ENCODE data around the gene SHH. TPM values are rescaled to one million over a fixed set of nuclear protein-coding genes. Genes with fewer than 3 reads are reported as not detected.
A peak's percentile ranks its signal among the peaks of the same experiment; 100 is the strongest.

The SHH gene
- total and polyA plus RNA-seq, 5 donors from 2014 or later, result 0.06 to 0.32 TPM; not detected in 3

DNA sequence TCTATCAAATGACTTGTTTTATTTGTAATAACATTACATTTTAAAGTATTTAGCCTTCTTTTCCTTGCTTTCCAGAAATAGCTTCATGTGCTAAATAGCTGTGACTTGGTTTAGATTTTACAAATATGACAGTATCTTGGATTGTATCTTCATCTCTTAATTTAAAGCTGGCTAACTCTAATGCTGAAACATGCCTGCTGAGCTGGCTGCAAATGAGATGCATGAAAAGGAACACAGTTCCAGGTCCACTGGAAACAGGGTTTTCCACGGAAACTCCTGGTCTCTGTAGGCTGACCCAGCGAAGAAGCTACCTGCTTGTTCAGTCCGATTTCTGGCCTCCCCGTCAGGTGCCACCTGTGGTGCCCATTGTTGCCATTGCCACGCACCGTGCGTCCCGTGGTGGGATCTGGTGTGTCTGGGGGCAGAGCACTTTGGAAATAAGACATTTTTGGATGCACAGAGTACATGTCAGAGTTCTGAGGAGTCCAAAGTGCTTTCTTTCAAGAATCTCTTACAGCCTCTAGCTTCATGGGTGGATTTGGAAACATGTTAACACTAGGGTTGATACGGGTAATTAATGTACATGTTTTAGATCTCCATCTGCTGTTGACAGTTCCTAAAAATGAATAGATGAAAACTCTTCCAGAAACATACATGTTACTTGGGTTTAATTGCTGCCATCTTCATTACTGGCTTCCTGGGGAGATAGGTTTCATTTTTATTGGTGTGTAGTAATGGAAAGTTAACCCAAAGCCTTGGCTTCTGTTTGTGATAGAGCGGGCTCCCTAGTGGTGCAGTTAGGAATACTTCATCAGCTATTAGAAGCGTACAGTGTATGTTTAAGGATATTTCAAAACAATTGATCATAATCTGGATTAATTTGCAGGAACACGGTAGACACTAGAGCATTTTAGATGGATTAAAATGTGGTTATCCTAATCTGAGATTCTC, 45.0 kb downstream of the SHH start:
- H3K9me3 Mint-ChIP-seq, result no peaks in the 10 kb centered on the region
- H3K27ac ChIP-seq (ENCODE audit: insufficient read depth, low read length, poor library complexity, severe bottlenecking), result no peak overlapping the region
- no peak for DNase-seq
- peaks cover 59% of the 10 kb centered on the region for H3K36me3 ChIP-seq (ENCODE audit: control insufficient read depth, insufficient read depth, low read length)
- no peaks in the 10 kb centered on the region for H3K27me3 Mint-ChIP-seq
- H3K27ac Mint-ChIP-seq, result peak overlapping the region in 1 of 3 donors; percentile 18
- peak overlapping the region in 1 of 4 donors; percentile 7 for H3K4me3 Mint-ChIP-seq
- peaks cover 17% of the 10 kb centered on the region for H3K36me3 Mint-ChIP-seq
- peaks cover 24 to 39% (median 33%) of the 10 kb centered on the region in 4 donors for H3K4me1 Mint-ChIP-seq
- no peaks in the 10 kb centered on the region for H3K27me3 ChIP-seq (ENCODE audit: control insufficient read depth, insufficient read depth, low read length)
- peaks cover 25% of the 10 kb centered on the region for H3K4me1 ChIP-seq (ENCODE audit: control insufficient read depth, insufficient read depth, low read length, poor library complexity, severe bottlenecking)
- ATAC-seq (ENCODE audit: low read depth in 2 of 2), result no peak
- no peak overlapping the region for H3K4me3 ChIP-seq (ENCODE audit: low read depth, low read length)
- H3K9me3 ChIP-seq (ENCODE audit: control insufficient read depth in 2 of 2, low read length in 2 of 2), result no peaks in the 10 kb centered on the region

DNA sequence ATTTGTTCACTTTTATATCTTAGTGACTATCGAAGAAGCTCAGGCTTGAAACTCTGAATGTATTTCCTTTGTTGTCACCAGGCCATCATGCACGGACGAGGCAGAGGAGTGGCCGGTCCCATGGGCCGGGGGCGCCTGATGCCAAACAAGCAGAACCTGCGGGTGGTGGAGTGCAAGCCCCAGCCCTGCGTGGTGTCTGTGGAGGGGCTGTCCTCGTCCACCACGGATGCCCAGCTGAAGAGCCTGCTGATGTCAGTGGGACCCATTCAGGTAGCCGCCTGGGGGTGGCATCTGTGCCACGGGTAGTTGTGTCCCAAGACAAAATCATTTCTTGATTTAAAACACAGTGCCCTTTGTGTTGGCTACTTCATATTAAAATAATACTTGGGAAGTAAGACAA, 45.9 kb downstream of the SHH start:
- no peak overlapping the region for H3K27ac Mint-ChIP-seq
- H3K4me1 Mint-ChIP-seq, result peaks cover 24 to 47% (median 40%) of the 10 kb centered on the region in 4 donors
- no peak overlapping the region for H3K27ac ChIP-seq (ENCODE audit: insufficient read depth, low read length, poor library complexity, severe bottlenecking)
- H3K4me3 ChIP-seq (ENCODE audit: low read depth, low read length), result no peak overlapping the region
- DNase-seq (no peak), ATAC-seq (ENCODE audit: low read depth in 2 of 2) (no peak)
- peaks cover 26% of the 10 kb centered on the region for H3K4me1 ChIP-seq (ENCODE audit: control insufficient read depth, insufficient read depth, low read length, poor library complexity, severe bottlenecking)
- peaks cover 53% of the 10 kb centered on the region for H3K36me3 ChIP-seq (ENCODE audit: control insufficient read depth, insufficient read depth, low read length)
- no peaks in the 10 kb centered on the region for H3K27me3 Mint-ChIP-seq
- H3K9me3 Mint-ChIP-seq, result no peaks in the 10 kb centered on the region
- no peaks in the 10 kb centered on the region for H3K9me3 ChIP-seq (ENCODE audit: control insufficient read depth in 2 of 2, low read length in 2 of 2)
- H3K27me3 ChIP-seq (ENCODE audit: control insufficient read depth, insufficient read depth, low read length), result no peaks in the 10 kb centered on the region
- no peak overlapping the region for H3K4me3 Mint-ChIP-seq
- H3K36me3 Mint-ChIP-seq, result peaks cover 16% of the 10 kb centered on the region

- peaks cover 16% of the 10 kb centered on the region for H3K36me3 Mint-ChIP-seq
- H3K27ac ChIP-seq (ENCODE audit: insufficient read depth, low read length, poor library complexity, severe bottlenecking), result no peak overlapping the region
- peaks cover 50% of the 10 kb centered on the region for H3K36me3 ChIP-seq (ENCODE audit: control insufficient read depth, insufficient read depth, low read length)
- H3K4me3 ChIP-seq (ENCODE audit: low read depth, low read length), result no peak overlapping the region
- peaks cover 24 to 54% (median 45%) of the 10 kb centered on the region in 4 donors for H3K4me1 Mint-ChIP-seq
- H3K4me3 Mint-ChIP-seq, result no peak overlapping the region
- peaks cover 26% of the 10 kb centered on the region for H3K4me1 ChIP-seq (ENCODE audit: control insufficient read depth, insufficient read depth, low read length, poor library complexity, severe bottlenecking)
- no peak for DNase-seq
- peak overlapping the region in 1 of 3 donors; percentile 48 for H3K27ac Mint-ChIP-seq
- H3K27me3 ChIP-seq (ENCODE audit: control insufficient read depth, insufficient read depth, low read length), result no peaks in the 10 kb centered on the region
- no peaks in the 10 kb centered on the region for H3K9me3 ChIP-seq (ENCODE audit: control insufficient read depth in 2 of 2, low read length in 2 of 2)
- ATAC-seq (ENCODE audit: low read depth in 2 of 2), result no peak
- no peaks in the 10 kb centered on the region for H3K9me3 Mint-ChIP-seq
- H3K27me3 Mint-ChIP-seq, result no peaks in the 10 kb centered on the region
Measured at GRCh38 chr7:155765458-155765857, 46.8 kb downstream of the SHH start.

GRCh38 chr7:155764438-155764793, 47.8 kb downstream of the SHH start:
- ATAC-seq (ENCODE audit: low read depth in 2 of 2) (peak; percentile 50 to 53), DNase-seq (peak in 2 of 3 donors; percentile 26 to 73)
- no peaks in the 10 kb centered on the region for H3K27me3 Mint-ChIP-seq
- peaks cover 24 to 53% (median 47%) of the 10 kb centered on the region in 4 donors for H3K4me1 Mint-ChIP-seq
- peaks cover 26% of the 10 kb centered on the region for H3K4me1 ChIP-seq (ENCODE audit: control insufficient read depth, insufficient read depth, low read length, poor library complexity, severe bottlenecking)
- H3K9me3 ChIP-seq (ENCODE audit: control insufficient read depth in 2 of 2, low read length in 2 of 2), result no peaks in the 10 kb centered on the region
- H3K4me3 Mint-ChIP-seq, result peak overlapping the region; percentile 55 to 81 (median 75)
- H3K27ac Mint-ChIP-seq, result peak overlapping the region; percentile 71 to 96 (median 91)
- peak overlapping the region; percentile 49 for H3K4me3 ChIP-seq (ENCODE audit: low read depth, low read length)
- peaks cover 48% of the 10 kb centered on the region for H3K36me3 ChIP-seq (ENCODE audit: control insufficient read depth, insufficient read depth, low read length)
- H3K36me3 Mint-ChIP-seq, result peaks cover 13% of the 10 kb centered on the region
- peak overlapping the region; percentile 74 for H3K27ac ChIP-seq (ENCODE audit: insufficient read depth, low read length, poor library complexity, severe bottlenecking)
- no peaks in the 10 kb centered on the region for H3K27me3 ChIP-seq (ENCODE audit: control insufficient read depth, insufficient read depth, low read length)
- H3K9me3 Mint-ChIP-seq, result no peaks in the 10 kb centered on the region

GRCh38 chr7:155763691-155764437, 48.4 kb downstream of the SHH start:
- Histone ChIP-seq H3K27ac (ENCODE audit: insufficient read depth, low read length, poor library complexity, severe bottlenecking) (peak overlapping the region; percentile 74), H3K4me3 (ENCODE audit: low read depth, low read length) (peak overlapping the region; percentile 52), H3K4me1 (ENCODE audit: control insufficient read depth, insufficient read depth, low read length, poor library complexity, severe bottlenecking) (peaks cover 26% of the 10 kb centered on the region), H3K27me3 (ENCODE audit: control insufficient read depth, insufficient read depth, low read length) (no peaks in the 10 kb centered on the region), H3K36me3 (ENCODE audit: control insufficient read depth, insufficient read depth, low read length) (peaks cover 42% of the 10 kb centered on the region), H3K9me3 (ENCODE audit: control insufficient read depth in 2 of 2, low read length in 2 of 2) (no peaks in the 10 kb centered on the region)
- DNase-seq (peak; percentile 12 to 82 (median 31)), ATAC-seq (ENCODE audit: low read depth in 2 of 2) (peak; percentile 76 to 82)
- Mint-ChIP-seq H3K36me3 (peaks cover 14% of the 10 kb centered on the region), H3K4me1 (peaks cover 24 to 54% (median 47%) of the 10 kb centered on the region in 4 donors), H3K27ac (peak overlapping the region; percentile 71 to 96 (median 91)), H3K9me3 (no peaks in the 10 kb centered on the region), H3K4me3 (peak overlapping the region; percentile 55 to 81 (median 75)), H3K27me3 (no peaks in the 10 kb centered on the region)

DNA sequence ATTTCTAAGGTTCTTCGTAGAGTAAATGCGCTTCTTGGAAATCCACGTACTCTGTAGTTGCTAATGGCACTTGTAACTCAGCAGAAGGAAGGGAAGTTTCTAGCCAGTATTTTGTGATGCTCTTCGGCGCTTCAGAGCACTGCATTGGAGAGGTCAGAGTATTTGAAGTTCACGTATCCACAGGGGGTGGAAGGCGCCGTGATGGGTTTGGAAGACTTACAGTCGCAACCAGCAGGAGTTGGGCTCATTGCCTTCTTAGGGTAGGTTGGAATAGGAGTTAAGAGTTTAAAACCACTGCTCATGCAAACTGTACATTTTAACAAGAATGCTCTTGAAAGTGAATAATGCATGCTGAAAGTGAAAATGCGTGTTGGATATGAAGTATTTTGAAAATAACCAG, 49.1 kb downstream of the SHH start:
- DNase-seq (no peak), ATAC-seq (ENCODE audit: low read depth in 2 of 2) (no peak)
- Mint-ChIP-seq H3K4me1 (peaks cover 21 to 54% (median 43%) of the 10 kb centered on the region in 4 donors), H3K4me3 (peak overlapping the region; percentile 27 to 81 (median 67)), H3K9me3 (no peaks in the 10 kb centered on the region), H3K27ac (peak overlapping the region in 2 of 3 donors; percentile 48 to 96), H3K27me3 (no peaks in the 10 kb centered on the region), H3K36me3 (peaks cover 12% of the 10 kb centered on the region)
- Histone ChIP-seq H3K4me3 (ENCODE audit: low read depth, low read length) (peak overlapping the region; percentile 52), H3K36me3 (ENCODE audit: control insufficient read depth, insufficient read depth, low read length) (peaks cover 47% of the 10 kb centered on the region), H3K27me3 (ENCODE audit: control insufficient read depth, insufficient read depth, low read length) (no peaks in the 10 kb centered on the region), H3K27ac (ENCODE audit: insufficient read depth, low read length, poor library complexity, severe bottlenecking) (peak overlapping the region; percentile 74), H3K9me3 (ENCODE audit: control insufficient read depth in 2 of 2, low read length in 2 of 2) (no peaks in the 10 kb centered on the region), H3K4me1 (ENCODE audit: control insufficient read depth, insufficient read depth, low read length, poor library complexity, severe bottlenecking) (peaks cover 26% of the 10 kb centered on the region)

DNA sequence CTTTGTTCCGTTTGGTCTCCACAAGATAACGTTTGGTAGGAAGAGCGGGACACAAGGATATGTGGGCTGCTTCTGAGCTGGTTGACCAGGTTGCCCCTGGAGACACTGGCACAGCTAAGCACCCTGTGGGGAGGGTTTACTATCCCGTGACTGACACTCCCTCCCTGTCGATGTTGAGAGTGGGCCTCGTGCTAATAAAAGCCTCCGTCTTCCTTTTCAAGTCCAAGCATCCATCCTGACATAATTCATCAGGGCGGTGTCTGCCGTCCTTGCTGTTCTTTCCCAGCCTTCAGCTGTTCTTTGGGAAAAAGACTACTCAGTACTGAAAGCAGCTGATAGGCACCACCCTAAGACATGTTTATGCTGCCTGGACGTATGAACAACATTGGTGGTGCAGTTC, 49.6 kb downstream of the SHH start:
- Mint-ChIP-seq H3K4me1 (peaks cover 19 to 54% (median 44%) of the 10 kb centered on the region in 4 donors), H3K9me3 (no peaks in the 10 kb centered on the region), H3K27ac (peak overlapping the region in 2 of 3 donors; percentile 65 to 96), H3K4me3 (peak overlapping the region in 2 of 4 donors; percentile 55 to 81), H3K27me3 (no peaks in the 10 kb centered on the region), H3K36me3 (peaks cover 11% of the 10 kb centered on the region)
- Histone ChIP-seq H3K27ac (ENCODE audit: insufficient read depth, low read length, poor library complexity, severe bottlenecking) (no peak overlapping the region), H3K36me3 (ENCODE audit: control insufficient read depth, insufficient read depth, low read length) (peaks cover 45% of the 10 kb centered on the region), H3K4me1 (ENCODE audit: control insufficient read depth, insufficient read depth, low read length, poor library complexity, severe bottlenecking) (peaks cover 26% of the 10 kb centered on the region), H3K9me3 (ENCODE audit: control insufficient read depth in 2 of 2, low read length in 2 of 2) (no peaks in the 10 kb centered on the region), H3K27me3 (ENCODE audit: control insufficient read depth, insufficient read depth, low read length) (no peaks in the 10 kb centered on the region), H3K4me3 (ENCODE audit: low read depth, low read length) (peak overlapping the region; percentile 52)
- DNase-seq, result no peak
- no peak for ATAC-seq (ENCODE audit: low read depth in 2 of 2)
